Vagina (tissue), 2 donors: ENCODE results near the gene CAPS. TPM values are rescaled to one million over a fixed set of nuclear protein-coding genes. Genes with fewer than 3 reads are reported as not detected.

Source experiments
- DNase-seq, 2 donors: peaks; one replicate each; pipeline ENCODE4 v3.0.0-alpha.2; 2017; ENCODE audit errors: extremely low spot score in 2 of 2
- H3K27ac ChIP-seq: fragments of 200-600 bp; sonication (generic); one replicate; pipeline ENCODE4 v1.5.1; 2019
- H3K27me3 ChIP-seq: fragments of 200-600 bp; sonication (generic); one replicate; pipeline ENCODE4 v1.5.1; 2019
- H3K36me3 ChIP-seq, 2 donors: fragments of 200-600 bp; sonication (generic); one replicate each; pipeline ENCODE4 v1.5.1; 2017 to 2019
- H3K4me1 ChIP-seq: fragments of 200-600 bp; sonication (generic); one replicate; pipeline ENCODE4 v1.5.1; 2019
- H3K4me3 ChIP-seq, 2 donors: fragments of 200-600 bp; sonication (generic); 1 replicate in 1 of 2; 2 replicates in 1 of 2; pipeline ENCODE4 v1.5.1; 2016 to 2019
- H3K9me3 ChIP-seq: fragments of 200-600 bp; sonication (generic); one replicate; pipeline ENCODE4 v1.5.1; 2019
- POLR2A ChIP-seq, 2 donors: fragments of 450-650 bp; IDR thresholded peaks; one replicate each; pipeline ENCODE4 v1.6.1; 2017; ENCODE audit warnings: antibody characterized with exemption in 2 of 2, mild to moderate bottlenecking in 2 of 2, moderate library complexity in 2 of 2
- POLR2AphosphoS5 ChIP-seq, 2 donors: sonication (generic); formaldehyde crosslinking; IDR thresholded peaks; one replicate each; pipeline ENCODE4 v1.9.0; 2017; ENCODE audit warnings: antibody characterized with exemption in 2 of 2, mild to moderate bottlenecking in 2 of 2, low read depth in 1 of 2; ENCODE audit not compliant: insufficient read depth in 1 of 2
- intact Hi-C: fragments of 100-400 bp; cut with DNase I; formaldehyde crosslinking; loops from one replicate; pipeline ENCODE4 v1.15.1; 2023
- total RNA-seq: library from RNA; depleted of rRNA; stranded (reverse); fragments of >200 nt; gene quantifications from one replicate; pipeline ENCODE4 v1.2.3, GENCODE V29; 2016
- TF ChIP-seq, protein P1 (sequence below), 3 experiments: fragments of 450-650 bp in 2 of 3; fragments of 200-600 bp in 1 of 3; sonication (generic) in 1 of 3; IDR thresholded peaks; one replicate each; pipeline ENCODE4 v1.5.1; 2017 to 2019; ENCODE audit warnings: antibody characterized with exemption in 3 of 3, mild to moderate bottlenecking in 2 of 3, moderate library complexity in 2 of 3

The CAPS gene
- total RNA-seq, 1 donor from 2014 or later: 35.8 TPM

DNA sequence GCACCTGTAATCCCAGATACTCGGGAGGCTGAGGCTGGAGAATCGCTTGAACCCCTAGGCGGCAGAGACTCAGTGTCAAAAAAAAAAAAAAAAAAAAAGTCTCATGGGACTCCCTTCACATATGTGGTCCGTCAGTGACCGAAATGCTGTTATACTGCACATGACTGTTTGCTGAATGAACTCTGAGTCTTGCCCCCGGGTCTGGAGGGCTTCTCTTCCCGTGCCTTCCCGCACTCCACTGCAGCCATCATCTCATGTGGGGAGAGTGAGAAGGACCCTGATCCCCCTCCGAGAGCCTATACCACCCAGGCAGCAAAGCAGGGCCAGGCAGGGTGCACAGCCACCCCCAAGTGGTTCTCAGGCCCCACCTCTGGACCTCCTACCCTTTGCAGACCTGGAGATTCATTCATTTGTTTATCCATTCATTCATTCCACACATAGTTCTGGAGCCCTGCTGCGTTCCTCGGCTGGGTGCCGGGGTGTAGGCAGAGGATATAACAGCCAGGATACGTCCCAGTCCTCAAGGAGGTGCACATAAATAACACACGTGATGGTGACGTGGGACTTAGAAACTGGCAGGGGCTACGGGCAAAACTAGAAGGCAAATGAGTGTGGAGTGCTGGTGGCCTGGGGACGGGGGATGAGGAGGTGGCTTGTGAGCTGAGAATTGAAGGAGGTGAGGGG is 24.6 kb upstream of the CAPS start:
- H3K27ac ChIP-seq: no peak overlapping the region
- no peaks in the 10 kb centered on the region for H3K27me3 ChIP-seq
- H3K4me1 ChIP-seq: peaks cover 17% of the 10 kb centered on the region
- H3K9me3 ChIP-seq: no peaks in the 10 kb centered on the region
- intact Hi-C loops: no loop called here
- no peak for TF ChIP-seq POLR2A (IDR thresholded peaks at IDR 0.05)
- no peak for TF ChIP-seq POLR2AphosphoS5 (IDR thresholded peaks at IDR 0.05; ENCODE audit: insufficient read depth in 1 of 2, low read depth in 1 of 2)
- TF ChIP-seq, protein P1, sequence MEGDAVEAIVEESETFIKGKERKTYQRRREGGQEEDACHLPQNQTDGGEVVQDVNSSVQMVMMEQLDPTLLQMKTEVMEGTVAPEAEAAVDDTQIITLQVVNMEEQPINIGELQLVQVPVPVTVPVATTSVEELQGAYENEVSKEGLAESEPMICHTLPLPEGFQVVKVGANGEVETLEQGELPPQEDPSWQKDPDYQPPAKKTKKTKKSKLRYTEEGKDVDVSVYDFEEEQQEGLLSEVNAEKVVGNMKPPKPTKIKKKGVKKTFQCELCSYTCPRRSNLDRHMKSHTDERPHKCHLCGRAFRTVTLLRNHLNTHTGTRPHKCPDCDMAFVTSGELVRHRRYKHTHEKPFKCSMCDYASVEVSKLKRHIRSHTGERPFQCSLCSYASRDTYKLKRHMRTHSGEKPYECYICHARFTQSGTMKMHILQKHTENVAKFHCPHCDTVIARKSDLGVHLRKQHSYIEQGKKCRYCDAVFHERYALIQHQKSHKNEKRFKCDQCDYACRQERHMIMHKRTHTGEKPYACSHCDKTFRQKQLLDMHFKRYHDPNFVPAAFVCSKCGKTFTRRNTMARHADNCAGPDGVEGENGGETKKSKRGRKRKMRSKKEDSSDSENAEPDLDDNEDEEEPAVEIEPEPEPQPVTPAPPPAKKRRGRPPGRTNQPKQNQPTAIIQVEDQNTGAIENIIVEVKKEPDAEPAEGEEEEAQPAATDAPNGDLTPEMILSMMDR (IDR thresholded peaks at IDR 0.05): no peak
- H3K36me3 ChIP-seq: no peaks in the 10 kb centered on the region
- DNase-seq: no peak
- H3K4me3 ChIP-seq: no peak overlapping the region

DNA sequence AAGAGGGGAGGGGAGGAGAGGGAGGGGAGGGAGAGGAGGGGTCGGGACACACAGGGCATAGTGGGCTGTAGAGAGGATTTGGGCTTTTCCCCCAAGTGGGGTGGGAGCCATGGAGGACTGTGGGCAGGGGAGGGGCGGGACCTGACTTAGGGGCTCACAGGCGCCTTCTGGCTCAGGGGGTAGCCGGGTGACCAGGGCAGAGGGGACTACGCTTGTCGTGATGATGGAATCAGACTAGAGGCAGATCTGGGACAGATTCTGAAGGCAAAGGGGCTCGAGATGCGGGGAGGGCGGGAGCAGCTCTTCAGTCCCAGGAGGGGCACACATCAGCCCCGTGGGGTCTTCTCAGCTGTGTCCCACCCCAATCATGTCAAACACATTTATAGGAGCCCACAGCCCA is 24.0 kb upstream of the CAPS start:
- peaks cover 17% of the 10 kb centered on the region for H3K4me1 ChIP-seq
- no peak overlapping the region for H3K4me3 ChIP-seq
- no peak for TF ChIP-seq POLR2A (IDR thresholded peaks at IDR 0.05)
- TF ChIP-seq, protein P1 (IDR thresholded peaks at IDR 0.05): no peak
- DNase-seq: no peak
- intact Hi-C loops: loop anchor here (5.0 kb wide), 1 partner anchor 83 kb away; the partner anchor contains the start of gene NRTN
- peaks cover 0 to 4% of the 10 kb centered on the region in 2 donors for H3K36me3 ChIP-seq
- H3K27me3 ChIP-seq: no peaks in the 10 kb centered on the region
- no peak overlapping the region for H3K27ac ChIP-seq
- H3K9me3 ChIP-seq: no peaks in the 10 kb centered on the region

DNA sequence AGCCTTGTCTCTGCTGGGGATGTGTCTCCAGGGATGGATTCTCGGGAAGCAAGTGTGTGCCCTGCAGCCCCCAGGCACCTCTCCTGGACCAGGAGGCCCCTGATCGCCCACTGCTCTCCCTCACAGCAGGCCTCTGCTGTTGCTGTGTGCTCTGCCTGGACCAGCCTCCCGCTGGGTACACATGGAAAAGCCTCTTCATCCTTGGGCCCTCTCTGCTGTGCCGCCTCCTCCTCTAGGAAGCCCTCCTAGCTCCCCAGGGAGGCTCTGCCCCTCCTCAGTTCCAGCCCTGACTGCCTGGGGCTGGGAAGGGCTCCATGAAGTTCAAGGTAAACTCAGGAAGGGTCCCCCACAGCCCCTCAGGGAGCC is 22.5 kb upstream of the CAPS start:
- intact Hi-C loops: loop anchor here (5.0 kb wide), 1 partner anchor 84 kb away; the partner anchor contains the start of gene NRTN
- H3K4me1 ChIP-seq: peaks cover 17% of the 10 kb centered on the region

DNA sequence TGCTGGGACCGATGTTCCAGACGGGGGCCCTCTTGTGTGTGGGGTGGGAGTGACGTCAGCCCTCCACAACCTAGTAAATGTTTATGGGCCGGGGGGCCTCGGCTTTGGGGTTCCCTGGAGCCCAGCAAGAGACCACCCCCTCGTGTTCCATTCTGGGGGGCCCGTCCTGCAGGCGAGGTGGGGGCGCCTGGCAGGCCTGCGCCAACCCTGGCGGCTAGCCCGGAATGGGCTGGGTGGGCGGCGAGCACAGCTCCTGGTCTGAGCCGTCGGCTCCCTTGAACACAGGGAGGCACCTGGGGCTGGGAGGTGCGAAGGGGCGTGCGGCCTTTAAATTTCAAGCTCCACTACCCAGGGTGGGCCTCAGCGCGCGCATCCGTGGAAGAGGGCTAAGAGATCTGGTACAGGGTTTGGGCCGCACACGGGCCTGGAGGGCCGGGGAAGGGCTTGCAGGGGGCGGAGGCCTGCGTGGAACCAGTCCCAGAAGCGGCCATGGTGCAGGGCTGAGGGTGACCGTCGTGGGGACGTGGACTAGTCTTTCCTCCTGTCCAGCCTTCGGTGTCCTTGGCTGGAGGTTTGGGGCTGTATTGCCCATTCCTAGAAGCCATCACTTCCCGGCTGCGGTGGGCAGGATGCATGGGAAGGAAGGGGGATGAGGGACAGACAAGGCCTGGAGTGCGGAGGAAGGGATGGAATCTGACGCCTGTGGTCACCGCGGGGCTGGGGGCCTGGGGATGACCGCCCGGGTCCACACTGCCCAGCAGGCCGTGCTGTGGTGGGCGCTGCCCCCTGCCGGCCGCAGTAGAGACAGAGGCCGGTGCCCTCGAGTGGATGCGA is 21.9 kb upstream of the CAPS start:
- Histone ChIP-seq H3K36me3 (peaks cover 0 to 23% of the 10 kb centered on the region in 2 donors), H3K4me1 (peaks cover 17% of the 10 kb centered on the region), H3K27ac (no peak overlapping the region), H3K4me3 (no peak overlapping the region), H3K9me3 (no peaks in the 10 kb centered on the region), H3K27me3 (no peaks in the 10 kb centered on the region)
- intact Hi-C loops: loop anchor here (5.0 kb wide), 1 partner anchor 85 kb away; the partner anchor contains the start of gene NRTN
- TF ChIP-seq POLR2AphosphoS5 (IDR thresholded peaks at IDR 0.05; ENCODE audit: insufficient read depth in 1 of 2, low read depth in 1 of 2) (peak in 1 of 2 donors; percentile 22), POLR2A (IDR thresholded peaks at IDR 0.05) (no peak)
- TF ChIP-seq, protein P1 (IDR thresholded peaks at IDR 0.05): peak in 2 of 3 experiments; percentile 14 to 45
- DNase-seq: no peak

More for the DNA sequence above, 22.5 kb upstream of the CAPS start:
- Histone ChIP-seq H3K9me3 (no peaks in the 10 kb centered on the region), H3K36me3 (peaks cover 0 to 19% of the 10 kb centered on the region in 2 donors), H3K27ac (no peak overlapping the region), H3K4me3 (no peak overlapping the region), H3K27me3 (no peaks in the 10 kb centered on the region)
- no peak for DNase-seq
- TF ChIP-seq POLR2A (IDR thresholded peaks at IDR 0.05) (no peak), POLR2AphosphoS5 (IDR thresholded peaks at IDR 0.05; ENCODE audit: insufficient read depth in 1 of 2, low read depth in 1 of 2) (peak in 1 of 2 donors; percentile 3)
- TF ChIP-seq, protein P1 (IDR thresholded peaks at IDR 0.05): no peak
